HCT116 (cell line): Measurements from ENCODE around the gene NEDD4L. TPM values are rescaled to one million over a fixed set of nuclear protein-coding genes. Genes with fewer than 3 reads are reported as not detected.

Experiments
- ATAC-seq: fragments of 200-7000 bp; cut with Tn5 transposase; 2 replicates; pipeline ENCODE4 v1.9.1; 2020; ENCODE audit warnings: mild to moderate bottlenecking, moderate library complexity
- BruUV-seq: library from RNA; stranded (reverse); fragments of 400-500 nt; replicated peaks from 2 replicates; lab custom pipeline; 2021; lab: Mats Ljungman, UMichigan
- CTCF ChIA-PET: fragments of 300-600 bp; sonication (Branson Sonifier 250); formaldehyde crosslinking; loops from one replicate; lab custom pipeline; 2021; ENCODE audit warnings: antibody characterized with exemption; lab: Charles Lee
- POLR2A ChIA-PET: fragments of 300-600, 350-600 bp; sonication (Branson Sonifier 250); formaldehyde crosslinking; loops from one replicate; lab custom pipeline; 2021; ENCODE audit warnings: antibody characterized with exemption; lab: Charles Lee
- RAD21 ChIA-PET, 2 experiments: fragments of 300-600 bp; sonication (Branson Sonifier 250); formaldehyde crosslinking; loops; one replicate each; lab custom pipeline; 2023; ENCODE audit warnings: low total read pairs in 2 of 2; ENCODE audit not compliant: uncharacterized antibody in 2 of 2, unreplicated experiment in 2 of 2, low non-redundant PET in 1 of 2; lab: Charles Lee
- DNase-seq: peaks from one replicate; pipeline ENCODE4 v3.0.0-alpha.2; 2010; ENCODE audit warnings: low read depth, low spot score
- H2AFZ ChIP-seq: fragments of 200-600 bp; shearing (Covaris generic), sonication (generic); 2 replicates; pipeline ENCODE4 v1.6.1; 2017; ENCODE audit warnings: low read depth, mixed run types, mixed read lengths, antibody characterized with exemption, low read length; ENCODE audit not compliant: poor library complexity, severe bottlenecking
- H3K27ac ChIP-seq: 2 replicates; pipeline ENCODE4 v1.5.1; 2012; ENCODE audit warnings: low read depth, low read length
- H3K27me3 ChIP-seq: fragments of 200-600 bp; sonication (generic); 2 replicates; pipeline ENCODE4 v1.6.1; 2016; ENCODE audit warnings: mixed run types, low read length, mixed read lengths; ENCODE audit not compliant: insufficient read depth
- H3K36me3 ChIP-seq, 2 experiments: fragments of 200-500 bp in 1 of 2; fragments of 200-600 bp in 1 of 2; sonication (Bioruptor generic) in 1 of 2; sonication (generic) in 1 of 2; 2 replicates each; pipeline versions ENCODE4 v1.5.1 to v1.6.1; 2014 to 2016; ENCODE audit warnings: low read length in 2 of 2, inconsistent platforms in 1 of 2, mixed read lengths in 1 of 2, mixed run types in 1 of 2; ENCODE audit not compliant: insufficient read depth in 2 of 2, control insufficient read depth in 1 of 2
- H3K4me1 ChIP-seq, 2 experiments: fragments of 200-600 bp in 1 of 2; sonication (generic) in 1 of 2; 2 replicates each; pipeline versions ENCODE4 v1.5.1 to v1.6.1; 2012 to 2017; ENCODE audit warnings: low read length in 2 of 2, inconsistent platforms in 1 of 2, mild to moderate bottlenecking in 1 of 2, mixed read lengths in 1 of 2, mixed run types in 1 of 2, moderate library complexity in 1 of 2; ENCODE audit not compliant: insufficient read depth in 2 of 2, control insufficient read depth in 1 of 2
- H3K4me2 ChIP-seq: fragments of 200-600 bp; sonication (generic); 2 replicates; pipeline ENCODE4 v1.6.1; 2017; ENCODE audit warnings: mixed run types, low read length, mixed read lengths
- H3K4me3 ChIP-seq, 2 experiments: fragments of 200-600 bp in 1 of 2; sonication (generic) in 1 of 2; replicated peaks in 1 of 2; 2 replicates each; pipeline ENCODE4 v1.5.1; 2011 to 2016; ENCODE audit warnings: low read length in 2 of 2, control low read depth in 1 of 2, low read depth in 1 of 2, mild to moderate bottlenecking in 1 of 2, mixed read lengths in 1 of 2, mixed run types in 1 of 2
- H3K79me2 ChIP-seq: fragments of 200-600 bp; sonication (generic); 2 replicates; pipeline ENCODE4 v1.6.1; 2017; ENCODE audit warnings: mild to moderate bottlenecking, mixed run types, low read length, moderate library complexity, mixed read lengths; ENCODE audit not compliant: insufficient read depth
- H3K9ac ChIP-seq: fragments of 200-600 bp; sonication (generic); 2 replicates; pipeline ENCODE4 v1.6.1; 2016; ENCODE audit warnings: low read length, mixed read lengths
- H3K9me2 ChIP-seq: fragments of 200-600 bp; sonication (generic), shearing (Covaris generic); 2 replicates; pipeline ENCODE4 v1.6.1; 2017; ENCODE audit warnings: mixed run types, mild to moderate bottlenecking, moderate library complexity; ENCODE audit not compliant: insufficient read depth
- H3K9me3 ChIP-seq, 2 experiments: fragments of 200-500 bp in 1 of 2; fragments of 200-600 bp in 1 of 2; sonication (Bioruptor generic) in 1 of 2; sonication (generic) in 1 of 2; 2 replicates each; pipeline ENCODE4 v1.6.1; 2014 to 2017; ENCODE audit warnings: low read length in 2 of 2, mixed read lengths in 2 of 2, inconsistent platforms in 1 of 2, low read depth in 1 of 2, mild to moderate bottlenecking in 1 of 2, mixed run types in 1 of 2, moderate library complexity in 1 of 2; ENCODE audit not compliant: control insufficient read depth in 1 of 2, insufficient read depth in 1 of 2
- H4K20me1 ChIP-seq: fragments of 200-600 bp; sonication (generic), shearing (Covaris generic); 2 replicates; pipeline ENCODE4 v1.6.1; 2017; ENCODE audit warnings: mixed run types, mild to moderate bottlenecking, moderate library complexity; ENCODE audit not compliant: insufficient read depth
- CEBPB ChIP-seq: IDR thresholded peaks from 2 replicates; pipeline ENCODE4 v1.6.1; 2012; ENCODE audit warnings: low read depth
- EGR1 ChIP-seq: IDR thresholded peaks from 2 replicates; pipeline ENCODE4 v1.6.1; 2012; ENCODE audit warnings: low read depth
- EZH2phosphoT487 ChIP-seq: fragments of 200-600 bp; IDR thresholded peaks from 2 replicates; pipeline ENCODE4 v1.6.1; 2018; ENCODE audit warnings: antibody characterized with exemption, borderline replicate concordance
- JUND ChIP-seq: IDR thresholded peaks from 2 replicates; pipeline ENCODE4 v1.6.1; 2012
- POLR2A ChIP-seq: IDR thresholded peaks from 2 replicates; pipeline ENCODE4 v1.7.0; 2011; ENCODE audit warnings: borderline replicate concordance; ENCODE audit not compliant: insufficient read depth, insufficient read length; ENCODE audit errors: extremely low read depth
- POLR2AphosphoS5 ChIP-seq: IDR thresholded peaks from 2 replicates; pipeline ENCODE4 v1.6.1; 2011; ENCODE audit warnings: mild to moderate bottlenecking, low read depth, low read length, moderate library complexity
- SIN3A ChIP-seq: IDR thresholded peaks from 2 replicates; pipeline ENCODE4 v1.6.1; 2012; ENCODE audit warnings: low read depth
- TCF7L2 ChIP-seq: IDR thresholded peaks from 2 replicates; pipeline ENCODE4 v1.7.0; 2011; ENCODE audit warnings: borderline replicate concordance, inconsistent platforms; ENCODE audit not compliant: insufficient read depth, insufficient read length; ENCODE audit errors: extremely low read depth
- intact Hi-C: fragments of 100-400 bp; cut with micrococcal nuclease; formaldehyde crosslinking; loops from 2 replicates; pipeline ENCODE4 v1.10.0; 2022
- total RNA-seq: library from RNA; stranded (reverse); gene quantifications from one replicate; pipeline ENCODE4 v1.2.1, GENCODE V29; 2021; ENCODE audit not compliant: unreplicated experiment
- TF ChIP-seq, protein P1 (sequence below): IDR thresholded peaks from 2 replicates; pipeline ENCODE4 v1.6.1; 2012
- TF ChIP-seq, protein P2 (sequence below): IDR thresholded peaks from 2 replicates; pipeline ENCODE4 v1.6.1; 2012

NEDD4L gene
- total RNA-seq, 1 experiment from 2014 or later, result 41.5 TPM

DNA sequence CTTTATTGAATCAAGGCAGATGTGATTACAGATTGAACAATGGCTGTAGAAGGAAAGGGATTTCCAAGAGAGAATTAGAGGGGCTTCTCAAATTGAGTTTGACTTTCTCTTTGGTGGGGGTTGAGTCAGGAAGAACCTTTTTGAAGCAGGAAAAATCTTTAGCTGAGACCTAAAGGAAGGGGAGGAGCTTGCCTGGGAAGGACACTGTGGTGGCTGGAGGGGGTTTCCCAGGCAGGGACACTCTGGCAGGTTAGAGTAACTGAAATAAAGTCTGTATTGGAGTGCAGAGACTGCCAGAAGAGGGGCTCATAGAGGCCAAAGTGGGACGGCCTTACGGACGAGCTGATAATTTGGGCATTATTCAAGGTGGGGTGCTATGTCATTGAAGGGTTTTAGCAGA is 69.3 kb downstream of the NEDD4L start:
- no peaks in the 10 kb centered on the region for H4K20me1 ChIP-seq
- ChIA-PET POLR2A (no interaction called here), RAD21 (no interaction called here), CTCF (interaction anchor here (1.5 kb wide), 1 partner anchor 9 kb away, joined by 7 read pairs; no protein-coding TSS in a partner anchor)
- no TSS peak for BruUV-seq
- no peak overlapping the region for H3K4me2 ChIP-seq
- no peaks in the 10 kb centered on the region for H3K79me2 ChIP-seq
- no peaks in the 10 kb centered on the region for H3K36me3 ChIP-seq
- no peak overlapping the region for H2AFZ ChIP-seq
- peaks cover 11% of the 10 kb centered on the region in 2 experiments for H3K4me1 ChIP-seq
- intact Hi-C loops, result no loop called here
- no peak for DNase-seq
- no peak overlapping the region for H3K4me3 ChIP-seq
- H3K9ac ChIP-seq, result no peak overlapping the region
- H3K27ac ChIP-seq, result no peak overlapping the region
- TF ChIP-seq POLR2A, result no peak
- TF ChIP-seq SIN3A, result no peak
- TF ChIP-seq JUND, result no peak
- no peak for TF ChIP-seq POLR2AphosphoS5
- no peak for TF ChIP-seq EGR1
- TF ChIP-seq EZH2phosphoT487, result no peak
- no peaks in the 10 kb centered on the region for H3K9me3 ChIP-seq
- H3K9me2 ChIP-seq, result no peaks in the 10 kb centered on the region
- no peaks in the 10 kb centered on the region for H3K27me3 ChIP-seq
- ATAC-seq, result no peak

DNA sequence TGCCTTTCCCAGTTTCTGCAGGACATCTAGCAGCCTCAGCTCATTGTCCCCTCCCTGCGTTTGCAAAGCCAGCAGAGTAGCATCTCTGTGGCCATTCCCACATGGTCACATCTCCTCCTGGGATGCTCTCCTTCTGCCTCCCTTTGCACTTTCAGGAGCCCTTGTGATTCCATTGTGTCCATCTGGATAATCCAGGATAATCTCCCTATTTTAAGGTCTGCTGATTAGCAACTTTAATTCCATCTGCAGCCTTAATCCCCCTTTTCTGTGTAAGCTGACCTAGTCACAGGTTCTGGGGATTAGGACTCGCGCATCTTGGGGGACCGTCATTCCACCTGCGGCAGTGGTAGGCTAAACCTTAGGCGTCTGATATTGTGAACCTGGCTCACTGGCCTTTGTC is 70.7 kb downstream of the NEDD4L start:
- intact Hi-C loops, result no loop called here
- Histone ChIP-seq H3K36me3 (no peaks in the 10 kb centered on the region), H3K9me3 (no peaks in the 10 kb centered on the region), H3K9me2 (no peaks in the 10 kb centered on the region), H3K4me2 (no peak overlapping the region), H2AFZ (no peak overlapping the region), H3K27ac (no peak overlapping the region), H3K79me2 (no peaks in the 10 kb centered on the region), H3K4me1 (peaks cover 12 to 16% of the 10 kb centered on the region in 2 experiments), H4K20me1 (no peaks in the 10 kb centered on the region), H3K27me3 (no peaks in the 10 kb centered on the region), H3K9ac (no peak overlapping the region), H3K4me3 (no peak overlapping the region)
- ATAC-seq (no peak), DNase-seq (no peak)
- ChIA-PET POLR2A (no interaction called here), RAD21 (no interaction called here), CTCF (no interaction called here)
- TF ChIP-seq SIN3A (no peak), CEBPB (no peak), TCF7L2 (no peak), EGR1 (no peak)
- TF ChIP-seq, protein P1, sequence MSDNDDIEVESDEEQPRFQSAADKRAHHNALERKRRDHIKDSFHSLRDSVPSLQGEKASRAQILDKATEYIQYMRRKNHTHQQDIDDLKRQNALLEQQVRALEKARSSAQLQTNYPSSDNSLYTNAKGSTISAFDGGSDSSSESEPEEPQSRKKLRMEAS, result no peak
- TF ChIP-seq, protein P2, sequence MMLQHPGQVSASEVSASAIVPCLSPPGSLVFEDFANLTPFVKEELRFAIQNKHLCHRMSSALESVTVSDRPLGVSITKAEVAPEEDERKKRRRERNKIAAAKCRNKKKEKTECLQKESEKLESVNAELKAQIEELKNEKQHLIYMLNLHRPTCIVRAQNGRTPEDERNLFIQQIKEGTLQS, result no peak
- BruUV-seq, result no TSS peak
